Measurements from ENCODE around the gene CST7. TPM values are rescaled to one million over a fixed set of nuclear protein-coding genes. Genes with fewer than 3 reads are reported as not detected.

CST7 gene
- total and polyA plus RNA-seq, 10 of the 15 experiments (the other 5 are each of a cell fraction or from before 2014, with no cell fraction given) = 0.69 TPM; not detected in 9

- WGBS (ENCODE audit: insufficient coverage, insufficient replicate concordance, low lambda C conversion rate, missing lambda C conversion rate) = 96% methylated on average over 2 of the region's 2 CpGs
- Histone ChIP-seq H3K27ac (ENCODE audit: control insufficient read depth, insufficient read depth) (no peak overlapping the region), H3K36me3 (ENCODE audit: control insufficient read depth in 2 of 2, insufficient read depth in 2 of 2, low read length in 1 of 2) (peaks cover 25 to 30% of the 10 kb centered on the region in 2 experiments), H3K9ac (ENCODE audit: control insufficient read depth, insufficient read depth, low read length) (no peak overlapping the region), H3K9me3 (replicated peaks; ENCODE audit: control insufficient read depth, insufficient read depth, low read length) (peaks cover 8% of the 10 kb centered on the region; the same call in 2 of the 3 replicates), H3K79me2 (ENCODE audit: control insufficient read depth, insufficient read depth, low read length) (no peaks in the 10 kb centered on the region), H2AFZ (ENCODE audit: control insufficient read depth, low read depth, low read length) (no peak overlapping the region), H4K20me1 (ENCODE audit: control insufficient read depth, insufficient read depth) (no peaks in the 10 kb centered on the region), H3K4me1 (ENCODE audit: control insufficient read depth, insufficient read depth, low read length) (no peaks in the 10 kb centered on the region), H3K4me3 (no peak overlapping the region), H3K27me3 (replicated peaks in 1 of 2; ENCODE audit: control insufficient read depth in 2 of 2, insufficient read depth in 2 of 2, low read length in 1 of 2) (no peaks in the 10 kb centered on the region), H3K4me2 (ENCODE audit: control insufficient read depth, insufficient read depth) (no peak overlapping the region)
- TF ChIP-seq PAX8 (IDR thresholded peaks at IDR 0.05) = no peak
- TF ChIP-seq BCL11A (IDR thresholded peaks at IDR 0.05; ENCODE audit: low read depth, low read length) = no peak
- no peak for TF ChIP-seq ATF2 (IDR thresholded peaks at IDR 0.05; ENCODE audit: low read length)
- TF ChIP-seq SKIL (IDR thresholded peaks at IDR 0.05; ENCODE audit: low read depth, poor library complexity, severe bottlenecking) = no peak
- no peak for FAIRE-seq
- ChIA-PET POLR2A (no interaction called here), RAD21 (ENCODE audit: unreplicated experiment) (no interaction called here), SMC1A (ENCODE audit: uncharacterized antibody, unreplicated experiment) (no interaction called here), CTCF (no interaction called here)
- no peak for ATAC-seq
- intact Hi-C loops (cut with micrococcal nuclease; ENCODE audit: unreplicated experiment) = no loop called here
- BruUV-seq (replicated peaks) = no TSS peak
- in situ Hi-C loops (cut with MboI) = loop anchor here (5.0 kb wide), 1 partner anchor 50 kb away; no protein-coding TSS in a partner anchor
- no peak for DNase-seq (ENCODE audit: low read depth, low spot score)
Observed at GRCh38 chr20:24972341-24972740, 23.3 kb downstream of the CST7 start.
